GM21825 (cell line): ENCODE data around the gene AMBRA1.
"Not testable (repeated sequence)": the region's sequence is repeated elsewhere in the genome, so short reads cannot be mapped to it uniquely, and the experiment has no call there.

Experiments
- ATAC-seq: cut with Tn5 transposase; IDR thresholded peaks from one replicate; pipeline ENCODE4 v1.9.1; 2021; ENCODE audit warnings: mild to moderate bottlenecking, moderate library complexity; ENCODE audit not compliant: unreplicated experiment

Gene AMBRA1

GRCh38 chr11:46518928-46519327 lies 74.9 kb downstream of the AMBRA1 start:
- not testable (repeated sequence) for ATAC-seq

- ATAC-seq, result no peak
Measured at GRCh38 chr11:46514370-46514769, 79.5 kb downstream of the AMBRA1 start.

- no peak for ATAC-seq
Measured at GRCh38 chr11:46513934-46514342, 79.9 kb downstream of the AMBRA1 start.

GRCh38 chr11:46512261-46512881 lies 81.5 kb downstream of the AMBRA1 start:
- ATAC-seq, result no peak

- ATAC-seq, result no peak
Measured at GRCh38 chr11:46511342-46511741, 82.5 kb downstream of the AMBRA1 start.

- no peak for ATAC-seq
Measured at GRCh38 chr11:46508360-46508759, 85.5 kb downstream of the AMBRA1 start.

GRCh38 chr11:46506483-46506791 lies 87.4 kb downstream of the AMBRA1 start:
- no peak for ATAC-seq

- ATAC-seq, result no peak
Measured at GRCh38 chr11:46505741-46506482, 87.9 kb downstream of the AMBRA1 start.

GRCh38 chr11:46504817-46505613 lies 88.8 kb downstream of the AMBRA1 start:
- ATAC-seq, result no peak

- ATAC-seq, result no peak
Measured at GRCh38 chr11:46499821-46500220, 94.0 kb downstream of the AMBRA1 start.

GRCh38 chr11:46498968-46499367 lies 94.9 kb downstream of the AMBRA1 start:
- no peak for ATAC-seq

- ATAC-seq, result no peak
Measured at GRCh38 chr11:46498179-46498578, 95.6 kb downstream of the AMBRA1 start.

- ATAC-seq, result no peak
Measured at GRCh38 chr11:46497498-46497897, 96.3 kb downstream of the AMBRA1 start.

- ATAC-seq, result no peak
Measured at GRCh38 chr11:46493791-46494190, 100.0 kb downstream of the AMBRA1 start.

- ATAC-seq, result no peak
Measured at GRCh38 chr11:46492532-46492931, 101.3 kb downstream of the AMBRA1 start.

GRCh38 chr11:46491661-46492330 lies 102.0 kb downstream of the AMBRA1 start:
- ATAC-seq, result no peak

GRCh38 chr11:46490666-46491065 lies 103.2 kb downstream of the AMBRA1 start:
- no peak for ATAC-seq

- no peak for ATAC-seq
Measured at GRCh38 chr11:46489656-46490560, 103.9 kb downstream of the AMBRA1 start.

GRCh38 chr11:46485856-46486443 lies 107.9 kb downstream of the AMBRA1 start:
- no peak for ATAC-seq

GRCh38 chr11:46484101-46484500 lies 109.7 kb downstream of the AMBRA1 start:
- no peak for ATAC-seq
